GM12878 (cell line): ENCODE measurements around the gene LINC00237. TPM values are rescaled to one million over a fixed set of nuclear protein-coding genes. Genes with fewer than 3 reads are reported as not detected.

Experiments
- ATAC-seq: fragments of 200-7000 bp; cut with Tn5 transposase; 3 replicates; pipeline ENCODE4 v1.9.1; 2020; ENCODE audit warnings: mild to moderate bottlenecking, moderate library complexity
- BruUV-seq: library from RNA; stranded (reverse); fragments of 400-500 nt; replicated peaks from 2 replicates; lab custom pipeline; 2021; lab: Mats Ljungman, UMichigan
- CTCF ChIA-PET: fragments of 300-600 bp; sonication (Branson Sonifier 250); formaldehyde crosslinking; extraction: SDS; loops from one replicate; lab custom pipeline; 2021; ENCODE audit warnings: inconsistent platforms; lab: Yijun Ruan, JAX
- POLR2A ChIA-PET: fragments of 350-600 bp; formaldehyde crosslinking; extraction: SDS; loops from one replicate; lab custom pipeline; 2021; ENCODE audit warnings: inconsistent platforms; lab: Charles Lee
- RAD21 ChIA-PET: fragments of 300-600 bp; sonication (Branson Sonifier 250); formaldehyde crosslinking; loops from one replicate; lab custom pipeline; 2023; ENCODE audit warnings: antibody characterized with exemption; ENCODE audit not compliant: unreplicated experiment; lab: Charles Lee
- SMC1A ChIA-PET: fragments of 300-600 bp; sonication (Branson Sonifier 250); formaldehyde crosslinking; loops from one replicate; lab custom pipeline; 2023; ENCODE audit not compliant: unreplicated experiment, uncharacterized antibody; lab: Charles Lee
- DNase-seq: peaks from one replicate; pipeline ENCODE4 v3.0.0-alpha.2; 2011; ENCODE audit warnings: low read depth, low spot score
- FAIRE-seq: peaks from 3 replicates; lab custom pipeline; 2011; peaks lifted over from hg19 to GRCh38; lab: Jason Lieb, UNC
- H2AFZ ChIP-seq: 2 replicates; pipeline ENCODE4 v1.6.0; 2011; ENCODE audit warnings: low read depth, low read length, control low read depth; ENCODE audit not compliant: control insufficient read depth
- H3K27ac ChIP-seq: 2 replicates; pipeline ENCODE4 v1.5.1; 2011; ENCODE audit warnings: control low read depth; ENCODE audit not compliant: control insufficient read depth, insufficient read depth
- H3K27me3 ChIP-seq, 2 experiments: replicated peaks in 1 of 2; 2 replicates each; pipeline versions ENCODE4 v1.6.0 to v1.6.1; 2011; ENCODE audit warnings: low read length in 1 of 2; ENCODE audit not compliant: control insufficient read depth in 2 of 2, insufficient read depth in 2 of 2
- H3K36me3 ChIP-seq, 2 experiments: 2 replicates each; pipeline ENCODE4 v1.5.1; 2011; ENCODE audit warnings: low read length in 1 of 2; ENCODE audit not compliant: control insufficient read depth in 2 of 2, insufficient read depth in 2 of 2
- H3K4me1 ChIP-seq: 2 replicates; pipeline ENCODE4 v1.6.1; 2011; ENCODE audit warnings: mild to moderate bottlenecking, low read length, moderate library complexity, mixed read lengths; ENCODE audit not compliant: control insufficient read depth, insufficient read depth
- H3K4me2 ChIP-seq: 2 replicates; pipeline ENCODE4 v1.6.0; 2011; ENCODE audit warnings: control low read depth; ENCODE audit not compliant: control insufficient read depth, insufficient read depth
- H3K4me3 ChIP-seq: fragments of 200-600 bp; sonication (generic); 2 replicates; pipeline ENCODE4 v1.5.1; 2016
- H3K79me2 ChIP-seq: 2 replicates; pipeline ENCODE4 v1.6.0; 2011; ENCODE audit warnings: low read length; ENCODE audit not compliant: control insufficient read depth, insufficient read depth
- H3K9ac ChIP-seq: 2 replicates; pipeline ENCODE4 v1.8.0; 2011; ENCODE audit warnings: low read length, control low read depth, mixed read lengths; ENCODE audit not compliant: control insufficient read depth, insufficient read depth
- H3K9me3 ChIP-seq: replicated peaks from 3 replicates; pipeline ENCODE4 v1.5.1; 2011; ENCODE audit warnings: mild to moderate bottlenecking, low read length; ENCODE audit not compliant: control insufficient read depth, insufficient read depth
- H4K20me1 ChIP-seq: 2 replicates; pipeline ENCODE4 v1.6.0; 2011; ENCODE audit not compliant: control insufficient read depth, insufficient read depth
- CEBPB ChIP-seq, 2 experiments: fragments of 150-350 bp in 1 of 2; IDR thresholded peaks; 2 replicates each; pipeline ENCODE4 v1.6.1; 2012 to 2014; ENCODE audit warnings: low read depth in 2 of 2, low read length in 2 of 2, borderline replicate concordance in 1 of 2, inconsistent platforms in 1 of 2
- EED ChIP-seq: sonication (generic); IDR thresholded peaks from 2 replicates; pipeline ENCODE4 v1.6.1; 2016; ENCODE audit warnings: antibody characterized with exemption, low read depth
- EGR1 ChIP-seq, 2 experiments: IDR thresholded peaks; 1 replicate in 1 of 2; 2 replicates in 1 of 2; pipeline ENCODE4 v1.6.1; 2011 to 2012; ENCODE audit warnings: low read depth in 2 of 2, low read length in 2 of 2, borderline replicate concordance in 1 of 2, mild to moderate bottlenecking in 1 of 2, moderate library complexity in 1 of 2
- HDAC2 ChIP-seq: fragments of 200-600 bp; sonication (generic); IDR thresholded peaks from 2 replicates; pipeline ENCODE4 v1.6.1; 2017
- JUNB ChIP-seq: IDR thresholded peaks from 2 replicates; pipeline ENCODE4 v1.6.1; 2016; ENCODE audit warnings: antibody characterized with exemption, mild to moderate bottlenecking
- KAT2A ChIP-seq: conservative IDR thresholded peaks from 2 replicates; pipeline ENCODE4 v1.6.1; 2011; ENCODE audit warnings: low read depth, low read length; ENCODE audit not compliant: control insufficient read depth
- KDM1A ChIP-seq: fragments of 200-600 bp; sonication (generic); IDR thresholded peaks from 2 replicates; pipeline ENCODE4 v1.6.1; 2016; ENCODE audit warnings: borderline replicate concordance
- KLF5 ChIP-seq: fragments of 450-650 bp; IDR thresholded peaks from 2 replicates; pipeline ENCODE4 v1.6.1; 2014; ENCODE audit warnings: mild to moderate bottlenecking; ENCODE audit not compliant: partially characterized antibody
- NR2F1 ChIP-seq: fragments of 450-650 bp; conservative IDR thresholded peaks from 2 replicates; pipeline ENCODE4 v1.6.1; 2017; ENCODE audit warnings: mild to moderate bottlenecking
- PAX5 ChIP-seq: IDR thresholded peaks from 2 replicates; pipeline ENCODE4 v1.6.1; 2011; ENCODE audit warnings: low read depth, low read length, borderline replicate concordance
- POLR2A ChIP-seq: IDR thresholded peaks from 2 replicates; pipeline ENCODE4 v1.6.1; 2011; ENCODE audit warnings: low read depth, mild to moderate bottlenecking, low read length
- RUNX3 ChIP-seq: IDR thresholded peaks from 2 replicates; pipeline ENCODE4 v1.6.1; 2012; ENCODE audit warnings: low read length, inconsistent platforms
- SMAD5 ChIP-seq: IDR thresholded peaks from 2 replicates; pipeline ENCODE4 v1.6.1; 2016; ENCODE audit warnings: antibody characterized with exemption, low read depth
- TBL1XR1 ChIP-seq: IDR thresholded peaks from 2 replicates; pipeline ENCODE4 v1.6.1; 2012; ENCODE audit warnings: low read depth, low read length, improper control_type of control experiment
- TCF7 ChIP-seq: IDR thresholded peaks from 2 replicates; pipeline ENCODE4 v1.6.1; 2014; ENCODE audit warnings: antibody characterized with exemption, borderline replicate concordance
- ZNF274 ChIP-seq: IDR thresholded peaks from one replicate; pipeline ENCODE4 v1.8.0; 2011; ENCODE audit not compliant: insufficient read length, insufficient read depth
- ZNF384 ChIP-seq: IDR thresholded peaks from 2 replicates; pipeline ENCODE4 v1.6.1; 2012; ENCODE audit warnings: low read depth, mild to moderate bottlenecking, low read length, improper control_type of control experiment, borderline replicate concordance
- WGBS: methylation state at CpG from one replicate; pipeline ENCODE4 v1.1.6; 2016; ENCODE audit warnings: low lambda C conversion rate; ENCODE audit not compliant: insufficient replicate concordance, insufficient coverage; ENCODE audit errors: missing lambda C conversion rate; 5-methylcytosine and 5-hydroxymethylcytosine counted together
- in situ Hi-C: fragments of 300-500 bp; cut with MboI; formaldehyde crosslinking; loops from 9 replicates; pipeline ENCODE4 v1.14.3; 2018; ENCODE audit warnings: mixed read lengths
- intact Hi-C: fragments of 100-400 bp; cut with micrococcal nuclease; formaldehyde crosslinking; loops from one replicate; pipeline ENCODE4 v1.14.2; 2022; ENCODE audit not compliant: unreplicated experiment
- polyA plus RNA-seq, 11 experiments: library from polyadenylated mRNA; depleted of rRNA in 4 of 11; unstranded in 6 of 11; stranded (reverse) in 5 of 11; fragments of >200 nt; fragmentation: Nextera tagmentation in 4 of 11; fragmentation: Illumina TruSeq in 1 of 11; extraction: Ambion mirVana in 4 of 11; extraction: Trizol in 1 of 11; gene quantifications; 1 replicate in 1 of 11; 2 replicates in 10 of 11; pipeline versions ENCODE4 v1.2.1 to v1.2.3, GENCODE V29; 2011 to 2016; ENCODE audit warnings: inconsistent platforms in 2 of 11, missing spikeins in 2 of 11, low read depth in 1 of 11
- total RNA-seq, 4 experiments: library from RNA; depleted of rRNA in 3 of 4; stranded (reverse); fragments of >200 nt in 3 of 4; fragmentation: Illumina TruSeq in 1 of 4; extraction: Trizol in 1 of 4; gene quantifications; 2 replicates each; pipeline versions ENCODE4 v1.2.1 to v1.2.3, GENCODE V29; 2013 to 2021
- TF ChIP-seq, protein P1 (sequence below): fragments of 450-650 bp; IDR thresholded peaks from 2 replicates; pipeline ENCODE4 v1.6.1; 2016; ENCODE audit warnings: mild to moderate bottlenecking
- TF ChIP-seq, protein P2 (sequence below): fragments of 450-650 bp; IDR thresholded peaks from 2 replicates; pipeline ENCODE4 v1.6.1; 2016; ENCODE audit warnings: mild to moderate bottlenecking

Gene LINC00237
- total and polyA plus RNA-seq, 10 of the 15 experiments (the other 5 are each of a cell fraction or from before 2014, with no cell fraction given) = not detected

DNA sequence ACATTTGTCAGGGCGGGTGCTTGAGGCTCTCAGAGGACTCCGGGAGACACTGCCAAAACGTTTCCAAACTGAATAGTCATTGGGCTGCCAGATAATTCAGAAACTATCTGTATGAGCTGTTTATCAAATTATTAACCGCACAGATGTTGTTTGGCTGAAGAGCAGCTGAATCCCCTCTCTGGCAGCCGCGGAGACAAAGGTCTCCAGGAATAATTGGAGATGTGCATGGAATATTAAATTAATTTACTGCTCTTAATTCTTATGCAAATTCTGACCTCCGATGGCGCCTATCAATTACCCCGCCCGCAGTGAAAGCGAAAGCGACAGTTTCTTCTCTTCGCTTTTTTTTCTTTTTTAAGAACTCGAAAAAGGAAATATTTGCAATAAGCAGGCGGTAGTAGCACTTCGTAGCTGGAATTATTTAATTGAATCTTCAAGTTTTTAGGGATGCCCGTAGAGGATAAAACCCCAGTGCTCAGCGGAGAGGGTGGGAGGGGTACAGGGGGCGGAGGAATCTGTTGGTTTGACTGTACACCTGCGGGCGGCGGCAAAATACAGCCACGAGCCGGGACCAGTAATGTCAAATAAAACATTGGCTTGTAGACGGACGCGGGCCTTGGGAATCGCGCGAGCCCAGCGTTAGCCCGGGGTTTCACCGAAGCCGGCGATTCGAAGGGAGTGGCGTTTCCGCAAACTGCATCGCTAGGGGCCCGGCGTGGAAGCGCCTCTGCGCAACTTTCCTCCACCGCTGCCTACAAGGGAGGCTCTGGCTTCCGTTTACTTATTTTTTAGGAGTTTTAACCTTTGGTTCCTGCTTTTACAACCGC is 6.2 kb downstream of the LINC00237 start:
- no peaks in the 10 kb centered on the region for H3K36me3 ChIP-seq
- in situ Hi-C loops (no loop called here), intact Hi-C loops (no loop called here)
- peaks cover 16% of the 10 kb centered on the region for H3K4me1 ChIP-seq
- peak overlapping the region; percentile 64 for H3K4me3 ChIP-seq
- ATAC-seq (peak; percentile 74), FAIRE-seq (no peak), DNase-seq (no peak)
- H3K4me2 ChIP-seq = peak overlapping the region; percentile 100
- H3K9ac ChIP-seq = peak overlapping the region; percentile 24; the same call in 1 of the 2 replicates
- ChIA-PET CTCF (no interaction called here), SMC1A (interaction anchor here (0.6 kb wide), 1 partner anchor 36 kb away, joined by 4 read pairs; no protein-coding TSS in a partner anchor), POLR2A (no interaction called here), RAD21 (no interaction called here)
- H3K79me2 ChIP-seq = no peaks in the 10 kb centered on the region
- no peak overlapping the region for H3K27ac ChIP-seq
- peaks cover 19 to 51% of the 10 kb centered on the region in 2 experiments for H3K27me3 ChIP-seq
- TF ChIP-seq ZNF384 = peak; percentile 46; the same call in 1 of the 2 replicates
- no peak for TF ChIP-seq PAX5
- TF ChIP-seq, protein P1, sequence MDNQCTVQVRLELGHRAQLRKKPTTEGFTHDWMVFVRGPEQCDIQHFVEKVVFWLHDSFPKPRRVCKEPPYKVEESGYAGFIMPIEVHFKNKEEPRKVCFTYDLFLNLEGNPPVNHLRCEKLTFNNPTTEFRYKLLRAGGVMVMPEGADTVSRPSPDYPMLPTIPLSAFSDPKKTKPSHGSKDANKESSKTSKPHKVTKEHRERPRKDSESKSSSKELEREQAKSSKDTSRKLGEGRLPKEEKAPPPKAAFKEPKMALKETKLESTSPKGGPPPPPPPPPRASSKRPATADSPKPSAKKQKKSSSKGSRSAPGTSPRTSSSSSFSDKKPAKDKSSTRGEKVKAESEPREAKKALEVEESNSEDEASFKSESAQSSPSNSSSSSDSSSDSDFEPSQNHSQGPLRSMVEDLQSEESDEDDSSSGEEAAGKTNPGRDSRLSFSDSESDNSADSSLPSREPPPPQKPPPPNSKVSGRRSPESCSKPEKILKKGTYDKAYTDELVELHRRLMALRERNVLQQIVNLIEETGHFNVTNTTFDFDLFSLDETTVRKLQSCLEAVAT = no peak
- TF ChIP-seq SMAD5 = no peak
- no peak for TF ChIP-seq EGR1 (IDR thresholded peaks at IDR 0.05; ENCODE audit: borderline replicate concordance in 1 of 2, low read depth in 2 of 2, low read length in 2 of 2)
- TF ChIP-seq ZNF274 = no peak
- 0 out of 2 replicates have a peak, but pooled peaks have one; percentile 18 for TF ChIP-seq EED
- TF ChIP-seq POLR2A = no peak
- TF ChIP-seq CEBPB (IDR thresholded peaks at IDR 0.05; ENCODE audit: borderline replicate concordance in 1 of 2, low read depth in 2 of 2, low read length in 2 of 2) = no peak
- TF ChIP-seq NR2F1 = peak; percentile 61; the same call in 1 of the 2 replicates
- TF ChIP-seq KDM1A = no peak
- TF ChIP-seq JUNB = peak; percentile 68
- peak; percentile 69; the same call in 1 of the 2 replicates for TF ChIP-seq RUNX3
- TF ChIP-seq TBL1XR1 = no peak
- TF ChIP-seq, protein P2, sequence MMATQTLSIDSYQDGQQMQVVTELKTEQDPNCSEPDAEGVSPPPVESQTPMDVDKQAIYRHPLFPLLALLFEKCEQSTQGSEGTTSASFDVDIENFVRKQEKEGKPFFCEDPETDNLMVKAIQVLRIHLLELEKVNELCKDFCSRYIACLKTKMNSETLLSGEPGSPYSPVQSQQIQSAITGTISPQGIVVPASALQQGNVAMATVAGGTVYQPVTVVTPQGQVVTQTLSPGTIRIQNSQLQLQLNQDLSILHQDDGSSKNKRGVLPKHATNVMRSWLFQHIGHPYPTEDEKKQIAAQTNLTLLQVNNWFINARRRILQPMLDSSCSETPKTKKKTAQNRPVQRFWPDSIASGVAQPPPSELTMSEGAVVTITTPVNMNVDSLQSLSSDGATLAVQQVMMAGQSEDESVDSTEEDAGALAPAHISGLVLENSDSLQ = 0 out of 2 replicates have a peak, but pooled peaks have one; percentile 21
- no peak for TF ChIP-seq KAT2A
- no peak for TF ChIP-seq TCF7
- no peak for TF ChIP-seq HDAC2
- TF ChIP-seq KLF5 = no peak
- no peaks in the 10 kb centered on the region for H4K20me1 ChIP-seq
- 1% methylated on average over 45 of the region's 46 CpGs for WGBS
- H2AFZ ChIP-seq = peak overlapping the region; percentile 37
- BruUV-seq = no TSS peak
- no peaks in the 10 kb centered on the region; the same call in 2 of the 3 replicates for H3K9me3 ChIP-seq
